ENCODE results near the gene LRRC61. TPM values are rescaled to one million over a fixed set of nuclear protein-coding genes. Genes with fewer than 3 reads are reported as not detected.

The LRRC61 gene
- total and polyA plus RNA-seq, 11 donors: 1.8 to 9.4 (median 4.6) TPM

- no peaks in the 10 kb centered on the region for H3K9me3 ChIP-seq
- 93 to 97% (median 93%) methylated on average over 8 to 10 of the region's 10 CpGs for WGBS, 4 donors
- intact Hi-C loops (cut with DNase I): no loop called here
- no peak for ATAC-seq
- no peak overlapping the region for H3K4me3 ChIP-seq
- DNase-seq: no peak
- no peak for TF ChIP-seq POLR2A (IDR thresholded peaks at IDR 0.05)
- TF ChIP-seq CTCF (IDR thresholded peaks at IDR 0.05): no peak
- H3K27me3 ChIP-seq: no peaks in the 10 kb centered on the region
- no peak overlapping the region for H3K27ac ChIP-seq
- peaks cover 0 to 3% (median 0%) of the 10 kb centered on the region in 9 donors for H3K36me3 ChIP-seq
- peaks cover 0 to 6% (median 0%) of the 10 kb centered on the region in 12 donors for H3K4me1 ChIP-seq
These were observed 10.5 kb downstream of the LRRC61 start for GRCh38 chr7:150333659-150334058.

GRCh38 chr7:150334108-150334507 is 11.0 kb downstream of the LRRC61 start:
- peaks cover 0 to 6% (median 0%) of the 10 kb centered on the region in 12 donors for H3K4me1 ChIP-seq
- H3K27ac ChIP-seq: peak overlapping the region in 1 of 12 donors; percentile 64

GRCh38 chr7:150335108-150335773 is 12.1 kb downstream of the LRRC61 start:
- no peaks in the 10 kb centered on the region for H3K9me3 ChIP-seq
- H3K27ac ChIP-seq: peak overlapping the region in 1 of 12 donors; percentile 64
- H3K36me3 ChIP-seq: peaks cover 0 to under 1% (median 0%) of the 10 kb centered on the region in 9 donors
- H3K4me3 ChIP-seq: no peak overlapping the region
- DNase-seq (no peak), ATAC-seq (no peak)
- peaks cover 0 to 12% (median 7%) of the 10 kb centered on the region in 12 donors for H3K4me1 ChIP-seq
- WGBS, 4 donors: 61 to 63% (median 62%) methylated on average over 7 of the region's 7 CpGs
- H3K27me3 ChIP-seq: peaks cover 0 to 9% (median 0%) of the 10 kb centered on the region in 9 donors
- intact Hi-C loops (cut with DNase I): no loop called here
- no peak for TF ChIP-seq CTCF (IDR thresholded peaks at IDR 0.05)
- TF ChIP-seq POLR2A (IDR thresholded peaks at IDR 0.05): no peak

More at GRCh38 chr7:150334108-150334507, 11.0 kb downstream of the LRRC61 start:
- Histone ChIP-seq H3K27me3 (no peaks in the 10 kb centered on the region), H3K4me3 (no peak overlapping the region), H3K9me3 (no peaks in the 10 kb centered on the region), H3K36me3 (peaks cover 0 to 3% (median 0%) of the 10 kb centered on the region in 9 donors)
- intact Hi-C loops (cut with DNase I): no loop called here
- ATAC-seq: no peak
- 86 to 93% (median 89%) methylated on average over 8 of the region's 8 CpGs for WGBS, 4 donors
- TF ChIP-seq CTCF (IDR thresholded peaks at IDR 0.05): no peak
- TF ChIP-seq POLR2A (IDR thresholded peaks at IDR 0.05): no peak
- no peak for DNase-seq

- ATAC-seq (no peak), DNase-seq (no peak)
- TF ChIP-seq POLR2A (IDR thresholded peaks at IDR 0.05) (no peak), CTCF (IDR thresholded peaks at IDR 0.05) (no peak)
- H3K4me3 ChIP-seq: no peak overlapping the region
- no peaks in the 10 kb centered on the region for H3K36me3 ChIP-seq
- peaks cover 0 to 13% (median 0%) of the 10 kb centered on the region in 9 donors for H3K27me3 ChIP-seq
- WGBS, 4 donors: 83 to 91% (median 88%) methylated on average over 6 of the region's 6 CpGs
- H3K9me3 ChIP-seq: no peaks in the 10 kb centered on the region
- peaks cover 0 to 16% (median 10%) of the 10 kb centered on the region in 12 donors for H3K4me1 ChIP-seq
- intact Hi-C loops (cut with DNase I): no loop called here
- peak overlapping the region in 1 of 12 donors; percentile 64 for H3K27ac ChIP-seq
These were observed 12.6 kb downstream of the LRRC61 start for GRCh38 chr7:150335774-150336112.
